ENCODE measurements around the gene MBTPS1.

MBTPS1 gene

DNA sequence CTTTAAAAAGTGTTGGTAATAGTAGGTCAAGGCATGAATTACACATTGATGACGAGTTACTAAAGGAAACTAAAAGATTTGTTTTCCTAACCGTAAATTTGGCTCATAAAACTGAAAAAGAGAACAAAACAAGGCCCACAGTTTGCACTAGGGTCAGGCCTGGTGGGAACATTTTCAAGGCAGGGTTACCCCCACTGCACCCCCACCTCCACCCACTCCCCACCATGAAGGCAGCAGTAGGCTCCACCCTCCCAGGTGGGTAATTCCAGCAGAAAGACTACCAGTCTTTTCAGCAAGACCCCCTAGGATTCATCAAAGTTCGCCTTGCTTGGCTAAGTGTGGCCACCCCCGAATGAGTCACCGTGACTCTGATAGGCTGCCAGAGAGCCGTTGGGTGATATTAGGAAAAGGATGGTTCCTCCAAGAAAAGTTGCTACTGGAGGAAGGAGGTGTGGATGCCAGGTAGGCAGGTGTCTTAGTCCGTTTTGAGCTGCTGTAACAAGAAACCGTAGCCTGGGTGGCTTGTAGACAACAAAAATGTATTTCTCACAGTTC lies 37.0 kb upstream of the MBTPS1 start:
- no peak for FAIRE-seq
- no peak for TF ChIP-seq PAX5 (IDR thresholded peaks at IDR 0.05; ENCODE audit: insufficient read depth, low read length, severe bottlenecking)
- TF ChIP-seq POU2F2 (IDR thresholded peaks at IDR 0.05; ENCODE audit: low read depth, low read length), result no peak
- TF ChIP-seq SPI1 (IDR thresholded peaks at IDR 0.05; ENCODE audit: low read depth, low read length), result no peak
- no peak for DNase-seq (ENCODE audit: insufficient read length, low spot score)

- DNase-seq (ENCODE audit: insufficient read length, low spot score) (no peak), FAIRE-seq (no peak)
Measured at GRCh38 chr16:84150926-84151325, 34.2 kb upstream of the MBTPS1 start.

GRCh38 chr16:84144859-84145639 lies 28.3 kb upstream of the MBTPS1 start, which contains the start of the genes DNAAF1 and HSDL1:
Gene DNAAF1 (plus strand): TSS chr16:84145308. CDS start chr16:84145441, 133 bp downstream.
Gene HSDL1 (minus strand): TSS chr16:84145177. CDS start chr16:84131321, 13,856 bp downstream.
- FAIRE-seq, result peak; percentile 97
- peak; percentile 94 for DNase-seq (ENCODE audit: insufficient read length, low spot score)
- no peak for TF ChIP-seq PAX5 (IDR thresholded peaks at IDR 0.05; ENCODE audit: insufficient read depth, low read length, severe bottlenecking)
- TF ChIP-seq POU2F2 (IDR thresholded peaks at IDR 0.05; ENCODE audit: low read depth, low read length), result no peak
- no peak for TF ChIP-seq SPI1 (IDR thresholded peaks at IDR 0.05; ENCODE audit: low read depth, low read length)
- TF ChIP-seq POLR2A (IDR thresholded peaks at IDR 0.05; ENCODE audit: low read depth, low read length), result no peak
- TF ChIP-seq TAF1 (IDR thresholded peaks at IDR 0.05; ENCODE audit: low read depth, low read length), result no peak
- TF ChIP-seq POLR2AphosphoS5 (IDR thresholded peaks at IDR 0.05; ENCODE audit: low read depth, low read length), result no peak

More at GRCh38 chr16:84150926-84151325, 34.2 kb upstream of the MBTPS1 start:
- TF ChIP-seq POLR2A (IDR thresholded peaks at IDR 0.05; ENCODE audit: low read depth, low read length) (no peak), POLR2AphosphoS5 (IDR thresholded peaks at IDR 0.05; ENCODE audit: low read depth, low read length) (no peak), TAF1 (IDR thresholded peaks at IDR 0.05; ENCODE audit: low read depth, low read length) (no peak)

- TF ChIP-seq POLR2A (IDR thresholded peaks at IDR 0.05; ENCODE audit: low read depth, low read length) (no peak), POU2F2 (IDR thresholded peaks at IDR 0.05; ENCODE audit: low read depth, low read length) (no peak), POLR2AphosphoS5 (IDR thresholded peaks at IDR 0.05; ENCODE audit: low read depth, low read length) (no peak), PAX5 (IDR thresholded peaks at IDR 0.05; ENCODE audit: insufficient read depth, low read length, severe bottlenecking) (no peak), SPI1 (IDR thresholded peaks at IDR 0.05; ENCODE audit: low read depth, low read length) (no peak), TAF1 (IDR thresholded peaks at IDR 0.05; ENCODE audit: low read depth, low read length) (no peak)
- DNase-seq (ENCODE audit: insufficient read length, low spot score), result peak; percentile 35
- FAIRE-seq, result no peak
Measured at GRCh38 chr16:84144209-84144858, 27.6 kb upstream of the MBTPS1 start.

DNA sequence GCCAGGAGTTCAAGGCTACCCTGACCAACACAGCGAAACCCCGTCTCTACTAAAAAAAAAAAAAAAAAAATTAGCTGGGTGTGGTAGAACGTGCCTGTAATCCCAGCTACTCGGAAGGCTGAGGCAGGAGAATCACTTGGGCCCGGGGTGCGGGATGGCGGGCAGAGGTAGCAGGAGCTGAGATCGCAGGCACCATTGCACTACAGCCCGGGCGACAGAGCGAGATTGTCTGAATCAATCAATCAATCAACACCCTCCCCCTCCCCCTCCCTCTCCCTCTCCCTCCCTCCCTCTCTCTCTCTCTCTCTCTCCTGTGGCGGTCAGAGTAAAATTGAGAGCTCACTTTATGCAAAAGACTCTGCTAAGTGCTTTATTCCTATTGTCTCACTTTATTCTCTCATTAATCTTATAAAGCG lies 27.1 kb upstream of the MBTPS1 start:
- FAIRE-seq, result no peak
- TF ChIP-seq SPI1 (IDR thresholded peaks at IDR 0.05; ENCODE audit: low read depth, low read length) (no peak), PAX5 (IDR thresholded peaks at IDR 0.05; ENCODE audit: insufficient read depth, low read length, severe bottlenecking) (no peak), POLR2AphosphoS5 (IDR thresholded peaks at IDR 0.05; ENCODE audit: low read depth, low read length) (no peak), POU2F2 (IDR thresholded peaks at IDR 0.05; ENCODE audit: low read depth, low read length) (no peak), POLR2A (IDR thresholded peaks at IDR 0.05; ENCODE audit: low read depth, low read length) (no peak), TAF1 (IDR thresholded peaks at IDR 0.05; ENCODE audit: low read depth, low read length) (no peak)
- no peak for DNase-seq (ENCODE audit: insufficient read length, low spot score)

GRCh38 chr16:84143081-84143480 lies 26.3 kb upstream of the MBTPS1 start:
- TF ChIP-seq SPI1 (IDR thresholded peaks at IDR 0.05; ENCODE audit: low read depth, low read length) (no peak), POLR2A (IDR thresholded peaks at IDR 0.05; ENCODE audit: low read depth, low read length) (no peak), POU2F2 (IDR thresholded peaks at IDR 0.05; ENCODE audit: low read depth, low read length) (no peak), POLR2AphosphoS5 (IDR thresholded peaks at IDR 0.05; ENCODE audit: low read depth, low read length) (no peak), TAF1 (IDR thresholded peaks at IDR 0.05; ENCODE audit: low read depth, low read length) (no peak), PAX5 (IDR thresholded peaks at IDR 0.05; ENCODE audit: insufficient read depth, low read length, severe bottlenecking) (no peak)
- no peak for FAIRE-seq
- no peak for DNase-seq (ENCODE audit: insufficient read length, low spot score)

- DNase-seq (ENCODE audit: insufficient read length, low spot score), result no peak
- no peak for TF ChIP-seq SPI1 (IDR thresholded peaks at IDR 0.05; ENCODE audit: low read depth, low read length)
- no peak for TF ChIP-seq POLR2AphosphoS5 (IDR thresholded peaks at IDR 0.05; ENCODE audit: low read depth, low read length)
- no peak for TF ChIP-seq TAF1 (IDR thresholded peaks at IDR 0.05; ENCODE audit: low read depth, low read length)
- TF ChIP-seq POLR2A (IDR thresholded peaks at IDR 0.05; ENCODE audit: low read depth, low read length), result no peak
- no peak for TF ChIP-seq PAX5 (IDR thresholded peaks at IDR 0.05; ENCODE audit: insufficient read depth, low read length, severe bottlenecking)
- TF ChIP-seq POU2F2 (IDR thresholded peaks at IDR 0.05; ENCODE audit: low read depth, low read length), result no peak
- FAIRE-seq, result no peak
Measured at GRCh38 chr16:84141143-84141670, 24.5 kb upstream of the MBTPS1 start.

- FAIRE-seq (no peak), DNase-seq (ENCODE audit: insufficient read length, low spot score) (no peak)
Measured at GRCh38 chr16:84139628-84140258, 23.0 kb upstream of the MBTPS1 start.

More at GRCh38 chr16:84139628-84140258, 23.0 kb upstream of the MBTPS1 start:
- no peak for TF ChIP-seq PAX5 (IDR thresholded peaks at IDR 0.05; ENCODE audit: insufficient read depth, low read length, severe bottlenecking)
- TF ChIP-seq SPI1 (IDR thresholded peaks at IDR 0.05; ENCODE audit: low read depth, low read length), result no peak

Data from GM12891 (cell line).